HT1080 (cell line): Measurements from ENCODE around the gene PPP2R2C. TPM values are rescaled to one million over a fixed set of nuclear protein-coding genes. Genes with fewer than 3 reads are reported as not detected.

ENCODE experiments used
- DNase-seq: peaks from one replicate; pipeline ENCODE4 v3.0.0-alpha.2; 2015; ENCODE audit warnings: low read depth
- total RNA-seq: library from RNA; depleted of rRNA; stranded (reverse); fragments of >200 nt; shearing (Covaris generic); gene quantifications from 2 replicates; pipeline ENCODE4 v1.2.3, GENCODE V29; 2014; rRNA removed

The PPP2R2C gene
- total RNA-seq, 1 experiment from 2014 or later, result 31.7 TPM

- DNase-seq, result peak; percentile 83
Measured at GRCh38 chr4:6272863-6273660, 199.4 kb downstream of the PPP2R2C start.

GRCh38 chr4:6271701-6272465 is 200.5 kb downstream of the PPP2R2C start:
- DNase-seq, result no peak

GRCh38 chr4:6271206-6271605 is 201.2 kb downstream of the PPP2R2C start:
- no peak for DNase-seq

DNA sequence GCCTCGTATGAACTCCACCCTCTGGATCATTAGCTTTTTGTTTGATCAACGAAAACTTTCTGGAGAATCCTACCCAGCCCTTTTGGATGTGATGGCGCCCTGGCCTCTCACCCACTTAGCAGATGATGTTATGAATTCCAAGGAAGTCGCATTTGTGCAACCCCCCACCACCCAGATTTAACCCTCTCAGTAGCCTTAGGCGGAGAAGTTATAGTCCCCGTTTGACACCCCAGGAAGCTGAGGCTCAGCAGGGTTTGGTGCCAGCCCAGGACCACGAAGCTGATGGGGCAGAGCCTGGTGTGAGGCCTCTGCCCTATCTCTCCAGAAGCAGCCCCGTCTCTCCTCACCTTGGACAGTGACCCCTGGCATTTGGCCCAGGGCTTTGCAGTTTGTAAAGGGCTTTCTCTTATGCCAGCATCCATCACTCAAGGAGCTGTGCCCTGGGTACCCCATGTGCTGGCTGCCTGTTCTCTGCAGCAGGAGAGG is 201.7 kb downstream of the PPP2R2C start:
- DNase-seq, result no peak

Other genes with a start within 250 kb of the PPP2R2C start
- 11.1 and 14.8 TPM in 2 replicates for gene WFS1, start 202.8 kb downstream of the PPP2R2C start, total RNA-seq
- 10.4 and 11.7 TPM in 2 replicates for gene MAN2B2, start 102.6 kb upstream of the PPP2R2C start, total RNA-seq
- gene MRFAP1, start 168.1 kb upstream of the PPP2R2C start, total RNA-seq, result 126 and 155 TPM in 2 replicates
- gene S100P, start 221.3 kb upstream of the PPP2R2C start, total RNA-seq, result not detected in 2 replicates
- 65.0 and 70.6 TPM in 2 replicates for gene MRFAP1L1, start 237.3 kb upstream of the PPP2R2C start, total RNA-seq
- gene BLOC1S4, start 243.6 kb upstream of the PPP2R2C start, total RNA-seq, result 23.8 and 24.5 TPM in 2 replicates